WTC11 (cell line): ENCODE data around the gene CHRM4.

Experiments used
- ATF1 ChIP-seq: sonication (generic); formaldehyde crosslinking; IDR thresholded peaks from 2 replicates; pipeline ENCODE4 v1.8.1; 2023; ENCODE audit warnings: mild to moderate bottlenecking, moderate library complexity, missing genetic modification reagents
- CTCF ChIP-seq: fragments of 200-600 bp; IDR thresholded peaks from 2 replicates; pipeline ENCODE4 v1.8.0; 2022; ENCODE audit warnings: antibody characterized with exemption
- FOXP1 ChIP-seq: sonication (generic); formaldehyde crosslinking; IDR thresholded peaks from 2 replicates; pipeline ENCODE4 v1.8.0; 2022; ENCODE audit warnings: missing genetic modification reagents, mild to moderate bottlenecking, moderate library complexity, borderline replicate concordance
- FOXP4 ChIP-seq: sonication (generic); formaldehyde crosslinking; IDR thresholded peaks from 2 replicates; pipeline ENCODE4 v1.8.0; 2022; ENCODE audit warnings: mild to moderate bottlenecking, missing genetic modification reagents
- MAX ChIP-seq: sonication (generic); formaldehyde crosslinking; IDR thresholded peaks from 2 replicates; pipeline ENCODE4 v1.8.0; 2022; ENCODE audit warnings: mild to moderate bottlenecking, missing genetic modification reagents
- RORB ChIP-seq: fragments of 250-450 bp; sonication (Bioruptor Pico); IDR thresholded peaks from 2 replicates; pipeline ENCODE4 v1.9.0; 2021; ENCODE audit warnings: mild to moderate bottlenecking
- SMAD4 ChIP-seq: sonication (generic); formaldehyde crosslinking; IDR thresholded peaks from 2 replicates; pipeline ENCODE4 v1.8.0; 2022; ENCODE audit warnings: mild to moderate bottlenecking, missing genetic modification reagents
- USF2 ChIP-seq: sonication (generic); formaldehyde crosslinking; IDR thresholded peaks from 2 replicates; pipeline ENCODE4 v1.8.1; 2023; ENCODE audit warnings: mild to moderate bottlenecking, missing genetic modification reagents, moderate library complexity
- TF ChIP-seq, protein P1 (sequence below): sonication (generic); formaldehyde crosslinking; IDR thresholded peaks from 2 replicates; pipeline ENCODE4 v1.8.0; 2023; ENCODE audit warnings: missing genetic modification reagents, mild to moderate bottlenecking, borderline replicate concordance

GRCh38 chr11:46389450-46390330 is 1.9 kb downstream of the CHRM4 start:
- TF ChIP-seq CTCF, result peak; percentile 63
- TF ChIP-seq RORB (CRISPR knock-in tag), result no peak
- no peak for TF ChIP-seq MAX (CRISPR knock-in tag)
- TF ChIP-seq ATF1 (CRISPR knock-in tag), result no peak
- TF ChIP-seq FOXP1 (CRISPR knock-in tag), result peak; percentile 53; the same call in 1 of the 2 replicates
- no peak for TF ChIP-seq FOXP4
- no peak for TF ChIP-seq USF2 (CRISPR knock-in tag)
- TF ChIP-seq, protein P1, sequence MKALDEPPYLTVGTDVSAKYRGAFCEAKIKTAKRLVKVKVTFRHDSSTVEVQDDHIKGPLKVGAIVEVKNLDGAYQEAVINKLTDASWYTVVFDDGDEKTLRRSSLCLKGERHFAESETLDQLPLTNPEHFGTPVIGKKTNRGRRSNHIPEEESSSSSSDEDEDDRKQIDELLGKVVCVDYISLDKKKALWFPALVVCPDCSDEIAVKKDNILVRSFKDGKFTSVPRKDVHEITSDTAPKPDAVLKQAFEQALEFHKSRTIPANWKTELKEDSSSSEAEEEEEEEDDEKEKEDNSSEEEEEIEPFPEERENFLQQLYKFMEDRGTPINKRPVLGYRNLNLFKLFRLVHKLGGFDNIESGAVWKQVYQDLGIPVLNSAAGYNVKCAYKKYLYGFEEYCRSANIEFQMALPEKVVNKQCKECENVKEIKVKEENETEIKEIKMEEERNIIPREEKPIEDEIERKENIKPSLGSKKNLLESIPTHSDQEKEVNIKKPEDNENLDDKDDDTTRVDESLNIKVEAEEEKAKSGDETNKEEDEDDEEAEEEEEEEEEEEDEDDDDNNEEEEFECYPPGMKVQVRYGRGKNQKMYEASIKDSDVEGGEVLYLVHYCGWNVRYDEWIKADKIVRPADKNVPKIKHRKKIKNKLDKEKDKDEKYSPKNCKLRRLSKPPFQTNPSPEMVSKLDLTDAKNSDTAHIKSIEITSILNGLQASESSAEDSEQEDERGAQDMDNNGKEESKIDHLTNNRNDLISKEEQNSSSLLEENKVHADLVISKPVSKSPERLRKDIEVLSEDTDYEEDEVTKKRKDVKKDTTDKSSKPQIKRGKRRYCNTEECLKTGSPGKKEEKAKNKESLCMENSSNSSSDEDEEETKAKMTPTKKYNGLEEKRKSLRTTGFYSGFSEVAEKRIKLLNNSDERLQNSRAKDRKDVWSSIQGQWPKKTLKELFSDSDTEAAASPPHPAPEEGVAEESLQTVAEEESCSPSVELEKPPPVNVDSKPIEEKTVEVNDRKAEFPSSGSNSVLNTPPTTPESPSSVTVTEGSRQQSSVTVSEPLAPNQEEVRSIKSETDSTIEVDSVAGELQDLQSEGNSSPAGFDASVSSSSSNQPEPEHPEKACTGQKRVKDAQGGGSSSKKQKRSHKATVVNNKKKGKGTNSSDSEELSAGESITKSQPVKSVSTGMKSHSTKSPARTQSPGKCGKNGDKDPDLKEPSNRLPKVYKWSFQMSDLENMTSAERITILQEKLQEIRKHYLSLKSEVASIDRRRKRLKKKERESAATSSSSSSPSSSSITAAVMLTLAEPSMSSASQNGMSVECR (CRISPR knock-in tag), result no peak
- no peak for TF ChIP-seq SMAD4 (CRISPR knock-in tag)
